Fibroblast of the conjunctiva (primary cell): ENCODE results near the gene FRMD8.
A peak's percentile ranks its signal among the peaks of the same experiment; 100 is the strongest.

ENCODE experiments used
- DNase-seq: peaks from one replicate; pipeline ENCODE4 v3.0.0-alpha.2; 2010; ENCODE audit warnings: low read depth

The FRMD8 gene

DNA sequence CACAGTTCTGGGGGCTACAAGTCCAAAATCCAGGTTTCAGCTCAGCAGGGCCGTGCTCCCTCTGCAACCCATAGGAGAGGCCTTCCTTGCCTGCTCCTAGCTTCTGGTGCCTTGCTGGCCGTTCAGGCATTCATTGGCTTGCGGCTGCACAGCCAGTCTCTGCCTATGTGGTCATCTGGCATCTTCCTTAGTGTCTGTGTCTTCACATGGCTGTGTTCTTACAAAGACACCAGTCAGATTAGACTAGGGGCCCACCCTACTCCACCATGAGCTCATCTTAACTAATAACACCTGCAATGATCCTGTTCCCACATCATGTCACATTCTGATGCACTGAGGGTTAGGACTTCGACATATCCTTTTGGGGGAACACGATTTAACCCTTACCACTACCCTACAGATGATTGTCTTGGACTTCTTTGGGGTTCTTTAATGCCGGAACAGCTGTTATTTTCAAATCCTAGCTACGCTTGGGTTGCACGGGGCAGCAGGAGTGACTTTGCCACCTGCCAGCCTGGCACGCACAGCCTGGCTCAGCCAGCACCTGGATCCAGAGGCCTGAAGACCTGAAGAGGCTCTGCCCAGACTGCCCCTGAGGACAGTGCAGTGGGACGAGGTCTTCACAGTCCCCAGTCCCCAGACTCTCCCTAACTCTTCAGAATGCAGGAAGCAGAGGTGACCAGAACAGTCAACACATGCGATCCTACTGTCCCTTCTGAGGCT, 28.5 kb downstream of the FRMD8 start:
- no peak for DNase-seq

GRCh38 chr11:65415499-65416340, 29.3 kb downstream of the FRMD8 start:
- no peak for DNase-seq

GRCh38 chr11:65416341-65416824, 29.9 kb downstream of the FRMD8 start:
- DNase-seq, result no peak

GRCh38 chr11:65416841-65417701, 30.6 kb downstream of the FRMD8 start:
- DNase-seq, result no peak

DNA sequence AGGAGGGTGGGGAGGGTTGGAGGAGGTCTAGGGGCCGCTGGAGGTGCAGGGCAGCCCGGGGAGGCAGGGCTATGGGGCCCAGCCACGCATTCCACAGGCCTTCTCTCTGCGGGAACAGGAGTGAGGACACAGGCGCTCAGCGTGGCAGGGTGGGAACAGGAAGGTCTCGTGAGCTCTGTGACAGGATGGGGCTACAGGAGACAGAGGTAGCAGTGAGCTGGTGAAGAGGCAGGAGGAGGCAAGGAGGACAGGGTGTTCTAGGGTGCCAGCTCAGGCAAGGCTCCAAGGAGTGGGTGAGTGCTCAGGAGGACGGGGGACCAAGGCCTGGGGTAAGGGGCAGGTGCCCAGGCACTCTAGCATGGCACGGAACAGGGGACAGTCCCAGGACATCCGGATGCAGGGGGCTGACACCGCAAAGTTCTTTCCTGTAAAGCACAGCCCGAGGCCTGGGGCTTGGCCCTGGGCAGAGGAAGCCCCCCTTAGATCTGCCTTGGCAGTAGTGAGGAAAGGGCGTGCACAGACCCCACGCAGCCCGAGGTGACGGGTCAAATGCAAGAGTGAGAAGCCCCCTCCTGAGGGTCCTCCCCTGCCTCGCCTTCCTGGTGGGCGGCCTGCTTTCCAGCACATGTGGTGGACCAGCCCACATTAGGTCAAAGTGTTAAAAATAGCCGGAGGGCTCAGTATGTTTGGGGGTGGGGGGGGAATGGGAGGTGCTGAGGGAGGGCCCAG, 31.4 kb downstream of the FRMD8 start:
- no peak for DNase-seq

GRCh38 chr11:65418431-65418680, 31.9 kb downstream of the FRMD8 start:
- DNase-seq, result no peak

GRCh38 chr11:65418681-65419459, 32.4 kb downstream of the FRMD8 start:
- peak; percentile 96 for DNase-seq

GRCh38 chr11:65419460-65419771, 33.0 kb downstream of the FRMD8 start:
- no peak for DNase-seq

DNA sequence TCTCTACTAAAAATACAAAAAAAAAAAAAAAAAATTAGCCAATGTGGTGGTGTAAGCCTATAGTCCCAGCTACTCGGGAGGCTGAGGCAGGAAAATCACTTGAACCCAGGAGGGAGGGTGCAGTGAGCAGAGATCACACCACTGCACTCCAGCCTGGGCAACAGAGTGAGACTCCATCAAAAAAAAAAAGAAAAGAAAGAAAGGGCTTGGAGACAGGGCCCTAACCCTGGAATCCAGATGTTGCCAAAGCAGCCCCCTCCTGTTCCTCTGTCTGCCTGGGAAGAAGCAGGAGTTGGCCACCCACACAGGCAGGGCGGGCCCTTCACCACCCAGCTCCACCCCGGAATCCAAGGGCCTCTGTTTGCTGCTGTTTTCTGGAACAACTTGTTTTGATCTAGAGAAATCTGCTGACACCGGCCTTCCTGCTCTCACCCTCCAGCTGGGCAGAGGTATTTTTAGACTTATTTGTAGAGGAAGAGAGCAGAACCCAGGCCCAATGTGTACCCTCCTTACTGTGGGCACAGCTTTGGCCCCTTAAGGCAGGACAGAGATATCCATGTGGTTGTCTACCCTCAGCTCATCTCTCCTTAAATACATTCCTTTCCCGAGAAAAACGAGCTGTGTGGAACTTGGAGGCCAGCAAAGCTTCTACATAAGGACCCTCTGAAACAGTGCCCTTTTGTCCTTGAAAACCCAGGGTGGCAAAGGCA, 33.5 kb downstream of the FRMD8 start:
- DNase-seq, result peak; percentile 94

DNA sequence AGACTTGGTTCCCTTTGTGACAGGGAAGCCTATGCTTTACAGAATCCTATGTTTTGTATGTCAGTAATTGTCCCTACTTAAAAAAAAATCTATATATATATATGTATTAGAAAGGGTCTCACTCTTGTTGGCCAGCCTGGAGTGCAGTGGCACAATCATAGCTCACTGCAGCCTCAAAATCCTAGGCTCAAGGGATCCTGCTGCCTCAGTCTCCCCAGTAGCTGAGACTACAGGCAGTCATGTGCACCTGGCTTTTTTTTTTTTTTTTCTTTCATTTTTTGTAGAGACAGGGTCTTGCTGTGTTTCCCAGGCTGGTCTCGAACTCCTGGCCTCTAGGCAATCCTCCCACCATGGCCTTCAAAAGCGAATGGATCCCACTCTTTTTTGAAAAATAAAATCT, 34.1 kb downstream of the FRMD8 start:
- no peak for DNase-seq

GRCh38 chr11:65420979-65421793, 34.7 kb downstream of the FRMD8 start:
- peak; percentile 100 for DNase-seq

DNA sequence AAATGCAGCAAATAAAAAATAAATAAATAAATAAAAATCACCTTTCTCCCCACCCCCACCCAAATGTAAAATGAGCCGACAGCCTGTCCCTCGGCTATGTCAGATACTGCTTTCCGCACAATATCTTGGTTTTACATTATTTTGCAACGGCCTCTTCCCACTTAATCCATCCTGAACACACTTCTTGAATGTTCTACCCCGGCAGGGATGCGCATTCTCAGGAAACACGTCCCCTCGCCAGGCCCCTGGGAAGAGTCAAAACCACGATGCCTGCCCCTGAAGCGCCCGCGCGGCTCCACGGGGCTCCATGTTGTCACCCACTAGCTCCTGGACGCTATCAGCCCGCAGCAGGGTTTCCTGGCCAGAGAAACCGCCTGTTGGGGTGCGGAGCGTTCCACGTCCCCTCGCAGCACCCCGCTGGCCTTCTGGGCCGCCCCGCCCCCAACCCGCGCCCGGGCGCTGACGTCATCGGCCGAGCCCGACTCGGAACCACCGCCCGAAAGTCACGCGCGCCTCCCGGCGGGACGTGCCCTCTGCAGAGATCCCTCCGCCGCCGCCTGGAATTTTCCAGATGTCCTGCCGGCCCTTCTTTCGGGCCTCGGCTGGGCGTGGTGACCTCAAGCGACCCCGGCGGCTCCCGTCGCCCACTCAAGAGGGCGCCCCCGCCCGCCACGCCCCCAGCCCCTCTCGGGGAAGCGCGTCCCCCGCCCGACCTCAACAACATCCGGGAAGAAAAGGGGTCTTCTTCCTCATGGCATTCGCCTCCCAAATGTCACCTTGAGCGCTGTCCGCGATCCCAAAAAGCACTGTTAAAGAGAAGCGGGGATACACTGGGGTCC, 35.6 kb downstream of the FRMD8 start:
- DNase-seq, result peak; percentile 96

DNA sequence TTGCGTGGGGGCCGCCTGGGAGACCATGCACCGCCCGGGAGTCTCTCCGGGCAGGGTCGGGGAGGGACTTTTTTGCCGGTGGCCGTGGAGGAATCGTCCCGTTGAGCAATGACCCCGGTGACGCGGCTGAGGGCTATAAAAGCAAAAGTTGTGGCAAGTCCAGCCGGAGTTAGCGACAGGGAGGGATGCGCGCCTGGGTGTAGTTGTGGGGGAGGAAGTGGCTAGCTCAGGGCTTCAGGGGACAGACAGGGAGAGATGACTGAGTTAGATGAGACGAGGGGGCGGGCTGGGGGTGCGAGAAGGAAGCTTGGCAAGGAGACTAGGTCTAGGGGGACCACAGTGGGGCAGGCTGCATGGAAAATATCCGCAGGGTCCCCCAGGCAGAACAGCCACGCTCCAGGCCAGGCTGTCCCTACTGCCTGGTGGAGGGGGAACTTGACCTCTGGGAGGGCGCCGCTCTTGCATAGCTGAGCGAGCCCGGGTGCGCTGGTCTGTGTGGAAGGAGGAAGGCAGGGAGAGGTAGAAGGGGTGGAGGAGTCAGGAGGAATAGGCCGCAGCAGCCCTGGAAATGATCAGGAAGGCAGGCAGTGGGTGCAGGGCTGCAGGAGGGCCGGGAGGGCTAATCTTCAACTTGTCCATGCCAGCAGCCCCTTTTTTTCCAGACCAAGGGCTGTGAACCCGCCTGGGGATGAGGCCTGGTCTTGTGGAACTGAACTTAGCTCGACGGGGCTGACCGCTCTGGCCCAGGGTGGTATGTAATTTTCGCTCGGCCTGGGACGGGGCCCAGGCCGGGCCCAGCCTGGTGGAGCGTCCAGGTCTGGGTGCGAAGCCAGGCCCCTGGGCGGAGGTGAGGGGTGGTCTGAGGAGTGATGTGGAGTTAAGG, 36.4 kb downstream of the FRMD8 start, which contains the start of gene NEAT1:
Gene NEAT1 (plus strand): TSS at position 166 of the 883 bp plus-strand sequence.
- DNase-seq, result peak; percentile 95

DNA sequence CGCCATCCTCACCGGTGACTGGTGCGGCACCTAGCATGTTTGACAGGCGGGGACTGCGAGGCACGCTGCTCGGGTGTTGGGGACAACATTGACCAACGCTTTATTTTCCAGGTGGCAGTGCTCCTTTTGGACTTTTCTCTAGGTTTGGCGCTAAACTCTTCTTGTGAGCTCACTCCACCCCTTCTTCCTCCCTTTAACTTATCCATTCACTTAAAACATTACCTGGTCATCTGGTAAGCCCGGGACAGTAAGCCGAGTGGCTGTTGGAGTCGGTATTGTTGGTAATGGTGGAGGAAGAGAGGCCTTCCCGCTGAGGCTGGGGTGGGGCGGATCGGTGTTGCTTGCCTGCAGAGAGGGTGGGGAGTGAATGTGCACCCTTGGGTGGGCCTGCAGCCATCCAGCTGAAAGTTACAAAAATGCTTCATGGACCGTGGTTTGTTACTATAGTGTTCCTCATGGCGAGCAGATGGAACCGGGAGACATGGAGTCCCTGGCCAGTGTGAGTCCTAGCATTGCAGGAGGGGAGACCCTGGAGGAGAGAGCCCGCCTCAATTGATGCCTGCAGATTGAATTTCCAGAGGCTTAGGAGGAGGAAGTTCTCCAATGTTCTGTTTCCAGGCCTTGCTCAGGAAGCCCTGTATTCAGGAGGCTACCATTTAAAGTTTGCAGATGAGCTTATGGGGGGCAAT, 37.2 kb downstream of the FRMD8 start:
- DNase-seq, result no peak

- DNase-seq, result no peak
Observed at GRCh38 chr11:65424205-65425104, 38.0 kb downstream of the FRMD8 start.
